H54 (cell line): ENCODE measurements around the gene SLC31A1.
"Not testable (repeated sequence)": the region's sequence is repeated elsewhere in the genome, so short reads cannot be mapped to it uniquely, and the experiment has no call there.

Experiments used
- DNase-seq: peaks from one replicate; pipeline ENCODE4 v3.0.0; 2011; ENCODE audit warnings: low spot score, mixed read lengths; ENCODE audit not compliant: insufficient read length
- FAIRE-seq: peaks from 3 replicates; lab custom pipeline; 2011; peaks lifted over from hg19 to GRCh38; lab: Jason Lieb, UNC
- POLR2A ChIP-seq: IDR thresholded peaks from 2 replicates; pipeline ENCODE4 v1.6.1; 2011; ENCODE audit warnings: low read depth, mild to moderate bottlenecking, low read length

SLC31A1 gene

GRCh38 chr9:113237026-113237425, 15.7 kb downstream of the SLC31A1 start:
- TF ChIP-seq POLR2A = no peak
- no peak for DNase-seq
- no peak for FAIRE-seq

DNA sequence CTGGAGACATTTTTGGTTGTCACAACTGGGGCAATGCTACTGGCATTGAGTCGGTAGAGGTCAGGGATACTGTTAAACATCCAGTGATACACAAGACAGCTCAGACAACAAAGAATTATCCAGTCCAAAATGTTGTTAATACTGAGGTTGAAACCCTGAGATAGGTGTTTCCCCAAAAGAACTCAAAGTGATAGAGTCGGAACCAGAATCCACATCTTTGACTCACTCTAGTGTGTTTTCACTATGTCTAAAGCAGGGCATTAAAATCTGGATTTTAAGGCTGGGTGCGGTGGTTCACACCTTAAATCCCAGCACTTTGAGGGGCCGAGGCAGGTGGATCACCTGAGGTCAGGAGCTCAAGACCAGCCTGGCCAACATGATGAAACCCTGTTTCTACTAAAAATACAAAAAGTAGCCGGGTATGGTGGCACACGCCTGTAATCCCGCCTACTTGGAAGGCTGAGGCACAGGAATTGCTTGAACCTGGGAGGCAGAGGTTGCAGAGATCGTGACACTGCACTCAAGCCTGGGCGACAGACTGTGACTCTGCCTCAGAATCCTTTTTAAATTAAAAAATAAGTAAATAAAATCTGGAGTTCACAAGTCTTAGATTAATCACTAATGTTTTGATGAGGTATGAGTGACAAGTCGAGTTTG, 17.0 kb downstream of the SLC31A1 start:
- no peak for TF ChIP-seq POLR2A
- FAIRE-seq (no peak), DNase-seq (no peak)

DNA sequence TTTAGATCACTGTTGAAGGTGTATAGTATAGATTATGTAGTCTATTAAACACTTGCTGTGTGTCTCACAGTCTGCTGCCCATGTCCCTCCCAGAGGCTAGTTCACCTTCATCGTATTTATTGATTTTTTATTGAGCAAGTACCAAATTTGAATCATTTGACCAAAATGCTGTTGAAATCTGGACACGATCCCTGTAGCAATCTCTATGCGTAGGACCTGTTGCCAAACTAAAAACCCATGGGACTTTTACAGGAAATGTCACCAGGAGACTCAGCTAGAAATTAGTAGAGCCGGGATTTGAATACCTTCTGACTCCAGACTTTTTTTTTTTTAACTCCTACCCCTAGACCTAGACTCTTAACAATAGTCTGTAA, 17.5 kb downstream of the SLC31A1 start:
- TF ChIP-seq POLR2A = no peak
- DNase-seq = no peak
- no peak for FAIRE-seq

GRCh38 chr9:113241161-113241560, 19.8 kb downstream of the SLC31A1 start:
- FAIRE-seq (no peak), DNase-seq (no peak)
- no peak for TF ChIP-seq POLR2A

DNA sequence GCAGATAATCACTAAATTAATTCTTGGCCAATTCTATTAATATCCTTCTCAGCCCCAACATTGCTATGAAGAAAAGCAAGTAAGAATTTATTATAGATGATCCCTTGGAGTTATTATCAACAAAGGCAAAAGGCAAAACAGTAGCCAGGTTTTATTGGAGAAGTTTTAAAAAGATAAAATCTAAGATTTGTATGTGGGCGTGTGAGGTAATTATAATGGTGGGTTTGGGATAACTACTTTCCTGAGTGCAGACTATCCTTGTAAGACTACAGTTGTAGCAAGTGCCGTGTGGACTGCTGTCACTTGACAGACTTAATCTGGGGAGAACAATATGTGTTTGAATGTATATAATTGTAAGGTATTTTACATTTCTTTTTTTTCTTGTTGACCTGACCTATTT, 23.2 kb downstream of the SLC31A1 start:
- DNase-seq = no peak
- no peak for TF ChIP-seq POLR2A
- no peak for FAIRE-seq

DNA sequence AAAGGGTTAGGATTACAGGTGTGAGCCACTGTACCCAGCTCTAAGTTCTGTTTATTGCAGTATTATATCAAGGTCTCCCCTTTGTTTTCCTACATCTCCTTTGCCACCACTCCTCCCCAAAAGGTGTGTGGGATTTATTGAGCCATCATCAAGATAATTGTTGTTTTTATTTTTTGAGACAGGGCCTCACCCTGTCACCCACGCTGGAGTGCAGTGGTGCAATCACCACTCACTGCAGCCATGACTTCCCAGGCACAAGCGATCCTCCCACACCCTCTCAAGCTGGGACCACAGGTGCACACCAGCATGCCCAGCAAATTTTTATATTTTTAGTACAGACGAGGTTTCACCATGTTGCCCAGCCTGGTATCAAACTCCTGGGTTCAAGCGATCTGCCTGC, 24.6 kb downstream of the SLC31A1 start:
- no peak for FAIRE-seq
- no peak for DNase-seq
- no peak for TF ChIP-seq POLR2A

DNA sequence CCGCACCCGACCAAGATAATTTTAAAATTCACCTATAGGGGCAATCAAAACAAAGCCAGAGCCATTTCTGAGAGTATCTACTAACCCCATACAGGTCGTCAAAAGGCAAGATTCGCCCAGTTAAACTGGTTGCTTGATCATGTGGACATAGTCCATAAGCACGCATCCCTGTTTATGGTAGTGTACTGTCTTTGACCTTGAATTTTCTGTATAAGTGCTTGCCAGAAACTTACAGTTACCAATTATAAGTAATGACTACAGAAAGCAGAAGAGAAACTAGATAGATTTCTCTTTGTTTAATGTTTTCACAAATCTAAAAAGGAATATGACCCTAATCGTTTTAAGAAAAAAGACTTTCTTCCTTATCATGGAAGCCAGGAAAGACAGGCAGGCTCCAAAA, 25.6 kb downstream of the SLC31A1 start:
- no peak for FAIRE-seq
- no peak for DNase-seq
- TF ChIP-seq POLR2A = no peak

DNA sequence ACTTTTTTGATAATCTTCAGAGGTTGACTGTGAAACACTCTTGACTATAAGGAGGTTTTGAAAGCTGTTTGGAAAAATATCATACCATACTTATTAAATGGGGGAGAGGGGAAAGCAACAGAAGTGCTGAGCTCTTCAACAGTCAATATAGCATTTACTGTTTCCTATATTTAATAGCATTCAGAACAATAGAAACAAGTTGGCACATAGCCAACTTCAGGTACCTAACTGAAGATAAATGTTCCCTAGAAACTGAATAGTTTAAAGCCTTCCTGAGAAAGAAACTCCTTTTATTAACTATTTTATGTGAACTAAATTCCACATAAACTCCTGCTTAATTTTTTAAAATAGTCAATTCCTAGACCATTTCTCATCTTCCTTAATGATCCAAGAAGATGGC, 26.3 kb downstream of the SLC31A1 start:
- FAIRE-seq (no peak), DNase-seq (no peak)
- no peak for TF ChIP-seq POLR2A

DNA sequence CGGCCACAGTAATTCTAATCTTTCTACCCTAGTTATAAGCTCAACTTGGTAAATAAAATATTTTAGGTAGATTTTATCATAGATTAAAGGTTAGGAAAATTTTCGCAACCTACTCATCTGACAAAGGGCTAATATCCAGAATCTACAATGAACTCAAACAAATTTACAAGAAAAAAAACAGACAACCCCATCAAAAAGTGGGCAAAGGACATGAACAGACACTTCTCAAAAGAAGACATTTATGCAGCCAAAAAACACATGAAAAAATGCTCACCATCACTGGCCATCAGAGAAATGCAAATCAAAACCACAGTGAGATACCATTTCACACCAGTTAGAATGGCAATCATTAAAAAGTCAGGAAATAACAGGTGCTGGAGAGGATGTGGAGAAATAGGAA, 28.3 kb downstream of the SLC31A1 start:
- FAIRE-seq, DNase-seq: not testable (repeated sequence)

DNA sequence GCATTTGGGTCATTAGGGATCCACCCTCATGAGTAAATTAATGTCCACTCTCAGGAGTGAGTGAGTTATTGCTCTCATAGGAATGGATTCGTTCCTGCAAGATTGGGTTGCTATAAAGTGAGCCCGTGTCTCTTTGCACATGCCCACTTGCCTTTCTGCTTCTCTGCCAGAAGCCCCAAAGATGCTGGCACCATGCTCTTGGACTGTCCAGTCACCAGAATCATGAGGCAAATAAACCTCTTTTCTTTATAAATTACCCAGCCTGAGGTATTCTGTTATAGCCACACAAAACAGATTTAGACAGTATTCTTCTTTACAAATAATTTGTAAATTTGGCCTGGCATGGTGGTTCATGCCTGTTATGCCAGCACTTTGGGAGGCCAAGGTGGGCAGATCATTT, 29.5 kb downstream of the SLC31A1 start:
- no peak for DNase-seq
- FAIRE-seq = no peak
- TF ChIP-seq POLR2A = no peak

DNA sequence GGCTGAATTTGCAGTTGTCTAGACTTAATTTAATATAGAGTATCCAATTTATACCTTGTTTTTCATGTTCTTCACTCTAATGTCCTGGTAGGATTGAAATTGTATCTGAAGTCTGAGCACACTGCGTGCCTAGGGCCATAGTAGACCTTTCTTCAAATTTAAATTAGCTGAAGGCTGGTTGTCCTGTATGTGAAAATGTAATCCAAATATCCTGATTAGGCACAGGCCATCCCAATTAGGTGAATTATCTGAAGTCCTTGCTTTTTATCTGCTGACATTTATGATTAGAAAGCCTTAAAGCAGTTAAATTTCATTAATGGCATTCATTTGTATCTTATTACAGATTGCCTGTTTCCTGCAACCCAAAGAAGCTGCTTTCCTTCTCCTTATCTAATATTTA, 33.6 kb downstream of the SLC31A1 start:
- no peak for FAIRE-seq
- no peak for DNase-seq
- TF ChIP-seq POLR2A = no peak

- DNase-seq = no peak
- no peak for TF ChIP-seq POLR2A
- no peak for FAIRE-seq
These were observed 34.1 kb downstream of the SLC31A1 start for GRCh38 chr9:113255438-113255837.

GRCh38 chr9:113257863-113258262, 36.5 kb downstream of the SLC31A1 start:
- FAIRE-seq (no peak), DNase-seq (no peak)
- TF ChIP-seq POLR2A = no peak

GRCh38 chr9:113258282-113258681, 36.9 kb downstream of the SLC31A1 start:
- FAIRE-seq = no peak
- no peak for TF ChIP-seq POLR2A

DNA sequence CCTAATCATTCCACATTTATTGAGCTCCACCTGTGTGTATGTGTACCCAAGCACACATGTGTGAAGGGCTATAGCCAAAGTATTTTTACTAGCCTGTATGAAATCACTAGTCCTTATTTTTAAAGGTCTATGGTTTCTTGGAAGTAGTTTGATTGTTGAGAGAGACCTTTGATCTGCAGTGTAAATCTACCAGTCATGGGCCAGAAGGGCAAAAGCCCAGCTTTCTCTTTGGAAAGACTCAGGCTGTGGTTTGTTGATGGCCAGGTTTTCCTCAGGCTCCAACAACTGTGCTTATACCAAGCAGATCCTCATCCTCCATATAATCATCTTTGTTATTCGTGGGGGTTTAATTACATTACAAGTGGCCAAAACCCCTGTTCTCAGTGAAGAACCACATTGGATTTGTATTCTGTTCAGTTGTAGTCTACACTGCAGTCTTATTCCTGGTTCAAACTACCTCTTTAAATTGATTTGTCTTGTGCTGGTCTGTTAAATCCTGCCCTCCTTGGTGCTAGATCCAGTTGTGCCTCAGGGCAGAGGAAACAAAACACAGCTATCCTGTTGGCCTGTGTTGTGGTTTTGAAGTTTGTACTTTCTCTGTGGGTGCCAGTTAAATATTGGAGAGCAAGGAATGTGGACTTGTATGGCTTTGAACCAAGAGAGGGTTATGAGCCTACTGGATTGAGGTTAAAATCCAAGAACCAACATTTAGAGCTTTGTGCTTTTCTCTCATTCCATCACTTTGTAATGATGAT, 40.8 kb downstream of the SLC31A1 start:
- DNase-seq = no peak
- FAIRE-seq = peak; percentile 87
- TF ChIP-seq POLR2A = no peak

More at GRCh38 chr9:113258282-113258681, 36.9 kb downstream of the SLC31A1 start:
- no peak for DNase-seq
